ENCODE results near the gene CACNB2.

DNA sequence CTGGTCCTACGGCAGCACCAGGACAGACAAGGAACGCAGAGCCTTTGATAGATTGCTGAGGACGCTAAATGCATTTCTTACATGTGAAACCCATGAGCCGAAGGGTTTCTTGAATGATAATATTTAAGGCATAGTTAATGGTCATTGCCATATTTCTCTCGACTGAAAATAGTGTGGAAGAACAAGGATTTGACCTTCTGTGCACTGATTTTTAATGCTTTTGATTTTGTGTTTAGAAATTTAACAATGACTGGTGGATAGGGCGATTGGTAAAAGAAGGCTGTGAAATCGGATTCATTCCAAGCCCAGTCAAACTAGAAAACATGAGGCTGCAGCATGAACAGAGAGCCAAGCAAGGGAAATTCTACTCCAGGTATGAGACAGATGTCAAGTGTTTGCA, 360.4 kb downstream of the CACNB2 start:
- TF ChIP-seq, protein P1, sequence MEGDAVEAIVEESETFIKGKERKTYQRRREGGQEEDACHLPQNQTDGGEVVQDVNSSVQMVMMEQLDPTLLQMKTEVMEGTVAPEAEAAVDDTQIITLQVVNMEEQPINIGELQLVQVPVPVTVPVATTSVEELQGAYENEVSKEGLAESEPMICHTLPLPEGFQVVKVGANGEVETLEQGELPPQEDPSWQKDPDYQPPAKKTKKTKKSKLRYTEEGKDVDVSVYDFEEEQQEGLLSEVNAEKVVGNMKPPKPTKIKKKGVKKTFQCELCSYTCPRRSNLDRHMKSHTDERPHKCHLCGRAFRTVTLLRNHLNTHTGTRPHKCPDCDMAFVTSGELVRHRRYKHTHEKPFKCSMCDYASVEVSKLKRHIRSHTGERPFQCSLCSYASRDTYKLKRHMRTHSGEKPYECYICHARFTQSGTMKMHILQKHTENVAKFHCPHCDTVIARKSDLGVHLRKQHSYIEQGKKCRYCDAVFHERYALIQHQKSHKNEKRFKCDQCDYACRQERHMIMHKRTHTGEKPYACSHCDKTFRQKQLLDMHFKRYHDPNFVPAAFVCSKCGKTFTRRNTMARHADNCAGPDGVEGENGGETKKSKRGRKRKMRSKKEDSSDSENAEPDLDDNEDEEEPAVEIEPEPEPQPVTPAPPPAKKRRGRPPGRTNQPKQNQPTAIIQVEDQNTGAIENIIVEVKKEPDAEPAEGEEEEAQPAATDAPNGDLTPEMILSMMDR (conservative IDR thresholded peaks at IDR 0.05), result no peak
- TF ChIP-seq EZH2 (IDR thresholded peaks at IDR 0.05; ENCODE audit: low read depth), result no peak
